H9 (cell line): ENCODE data around the gene EMC8. TPM values are rescaled to one million over a fixed set of nuclear protein-coding genes. Genes with fewer than 3 reads are reported as not detected.

Source experiments
- DNase-seq: peaks from one replicate; pipeline ENCODE4 v3.0.0-alpha.2; 2017
- H2AFZ ChIP-seq: one replicate; pipeline ENCODE4 v1.6.1; 2013; ENCODE audit warnings: mild to moderate bottlenecking, low read length, control low read depth, moderate library complexity
- H2AK5ac ChIP-seq: 2 replicates; pipeline ENCODE4 v1.6.1; 2013; ENCODE audit warnings: low read length, control low read depth, mixed read lengths; ENCODE audit not compliant: insufficient read length
- H2BK120ac ChIP-seq: one replicate; pipeline ENCODE4 v1.6.1; 2013; ENCODE audit warnings: low read depth, mild to moderate bottlenecking, low read length, control low read depth, inconsistent platforms; ENCODE audit not compliant: poor library complexity, severe bottlenecking
- H2BK12ac ChIP-seq: 2 replicates; pipeline ENCODE4 v1.6.1; 2013; ENCODE audit warnings: low read length, control low read depth, mixed read lengths, low read depth; ENCODE audit not compliant: insufficient read length
- H2BK15ac ChIP-seq: 2 replicates; pipeline ENCODE4 v1.6.1; 2013; ENCODE audit warnings: low read depth, low read length, control low read depth
- H2BK20ac ChIP-seq: one replicate; pipeline ENCODE4 v1.6.1; 2013; ENCODE audit warnings: low read depth, mild to moderate bottlenecking, low read length, control low read depth, inconsistent platforms; ENCODE audit not compliant: poor library complexity, severe bottlenecking
- H2BK5ac ChIP-seq: 2 replicates; pipeline ENCODE4 v1.6.1; 2013; ENCODE audit warnings: low read length, control low read depth, mixed read lengths; ENCODE audit not compliant: insufficient read length
- H3K14ac ChIP-seq: 2 replicates; pipeline ENCODE4 v1.6.1; 2013; ENCODE audit warnings: low read length, control low read depth; ENCODE audit not compliant: insufficient read depth
- H3K18ac ChIP-seq: 2 replicates; pipeline ENCODE4 v1.6.1; 2013; ENCODE audit warnings: low read depth, mild to moderate bottlenecking, mixed read lengths, low read length, control low read depth; ENCODE audit not compliant: insufficient read length
- H3K23ac ChIP-seq: 2 replicates; pipeline ENCODE4 v1.6.1; 2013; ENCODE audit warnings: low read length, control low read depth, mixed read lengths, low read depth; ENCODE audit not compliant: insufficient read length
- H3K23me2 ChIP-seq: 2 replicates; pipeline ENCODE4 v1.6.1; 2013; ENCODE audit warnings: low read depth, mild to moderate bottlenecking, mixed read lengths, low read length, control low read depth; ENCODE audit not compliant: insufficient read length, poor library complexity, severe bottlenecking
- H3K27ac ChIP-seq: 2 replicates; pipeline ENCODE4 v1.5.1; 2013; ENCODE audit warnings: low read length, control low read depth, mixed read lengths, low read depth; ENCODE audit not compliant: insufficient read length
- H3K27me3 ChIP-seq: 2 replicates; pipeline ENCODE4 v1.6.1; 2013; ENCODE audit warnings: low read length, control low read depth, inconsistent platforms; ENCODE audit not compliant: insufficient read depth
- H3K4ac ChIP-seq: 2 replicates; pipeline ENCODE4 v1.6.1; 2013; ENCODE audit warnings: low read depth, mild to moderate bottlenecking, control low read depth, inconsistent platforms, low read length, moderate library complexity
- H3K4me1 ChIP-seq: 2 replicates; pipeline ENCODE4 v1.6.1; 2013; ENCODE audit warnings: low read length, control low read depth, inconsistent platforms; ENCODE audit not compliant: insufficient read depth
- H3K4me2 ChIP-seq: 2 replicates; pipeline ENCODE4 v1.6.1; 2013; ENCODE audit warnings: low read length, control low read depth, mixed read lengths; ENCODE audit not compliant: insufficient read length, insufficient read depth
- H3K56ac ChIP-seq: 2 replicates; pipeline ENCODE4 v1.6.1; 2013; ENCODE audit warnings: low read depth, mild to moderate bottlenecking, mixed read lengths, low read length, control low read depth; ENCODE audit not compliant: insufficient read length
- H3K79me1 ChIP-seq: 2 replicates; pipeline ENCODE4 v1.6.1; 2013; ENCODE audit warnings: low read depth, mild to moderate bottlenecking, moderate library complexity, low read length, control low read depth, inconsistent platforms; ENCODE audit not compliant: insufficient read depth, poor library complexity, severe bottlenecking
- H3K79me2 ChIP-seq: 2 replicates; pipeline ENCODE4 v1.6.1; 2013; ENCODE audit warnings: low read length, control low read depth, inconsistent platforms; ENCODE audit not compliant: insufficient read depth
- H3K9ac ChIP-seq: 2 replicates; pipeline ENCODE4 v1.6.1; 2013; ENCODE audit warnings: low read length, control low read depth, mixed read lengths; ENCODE audit not compliant: insufficient read length; ENCODE audit errors: extremely low read depth
- H3K9me3 ChIP-seq: one replicate; pipeline ENCODE4 v1.6.1; 2013; ENCODE audit warnings: low read depth, low read length, inconsistent platforms; ENCODE audit not compliant: control insufficient read depth
- H3T11ph ChIP-seq: one replicate; pipeline ENCODE4 v1.6.1; 2013; ENCODE audit warnings: mild to moderate bottlenecking, low read length, control low read depth, inconsistent platforms
- H4K20me1 ChIP-seq: one replicate; pipeline ENCODE4 v1.6.1; 2013; ENCODE audit not compliant: control insufficient read depth, insufficient read length, insufficient read depth
- H4K5ac ChIP-seq: 2 replicates; pipeline ENCODE4 v1.6.1; 2013; ENCODE audit warnings: low read depth, mild to moderate bottlenecking, mixed read lengths, low read length, control low read depth; ENCODE audit not compliant: insufficient read length
- H4K8ac ChIP-seq: replicated peaks from 2 replicates; pipeline ENCODE4 v1.6.1; 2013; ENCODE audit warnings: low read length, control low read depth, mixed read lengths, low read depth; ENCODE audit not compliant: insufficient read length
- H4K91ac ChIP-seq: 2 replicates; pipeline ENCODE4 v1.6.1; 2013; ENCODE audit warnings: low read depth, mild to moderate bottlenecking, moderate library complexity, mixed read lengths, low read length, control low read depth; ENCODE audit not compliant: insufficient read length
- H3K27ac Mint-ChIP-seq, 3 experiments: 2 replicates in 2 of 3; 3 replicates in 1 of 3; pipeline ENCODE4 v1.8.0; 2020 to 2021; ENCODE audit warnings: mixed read lengths in 3 of 3, mild to moderate bottlenecking in 1 of 3, moderate library complexity in 1 of 3
- H3K27me3 Mint-ChIP-seq: 2 replicates; pipeline ENCODE4 v1.8.0; 2021; ENCODE audit warnings: low read depth, mild to moderate bottlenecking, moderate library complexity, mixed read lengths
- H3K36me3 Mint-ChIP-seq, 3 experiments: 2 replicates in 2 of 3; 3 replicates in 1 of 3; pipeline ENCODE4 v1.8.0; 2020 to 2021; ENCODE audit warnings: low read depth in 3 of 3, mixed read lengths in 3 of 3; ENCODE audit not compliant: insufficient read depth in 1 of 3
- H3K4me1 Mint-ChIP-seq, 2 experiments: 2 replicates each; pipeline ENCODE4 v1.8.0; 2020; ENCODE audit warnings: mixed read lengths in 2 of 2
- H3K4me3 Mint-ChIP-seq, 2 experiments: 2 replicates in 1 of 2; 3 replicates in 1 of 2; pipeline ENCODE4 v1.8.0; 2020 to 2021; ENCODE audit warnings: mild to moderate bottlenecking in 2 of 2, mixed read lengths in 2 of 2, moderate library complexity in 1 of 2
- H3K9me3 Mint-ChIP-seq, 2 experiments: 2 replicates in 1 of 2; 3 replicates in 1 of 2; pipeline ENCODE4 v1.8.0; 2020; ENCODE audit warnings: mild to moderate bottlenecking in 2 of 2, mixed read lengths in 2 of 2, moderate library complexity in 1 of 2
- WGBS: extraction: QIAGEN DNeasy Blood & Tissue Kit; methylation state at CpG from one replicate; pipeline ENCODE4 v1.1.7; 2013; ENCODE audit warnings: missing lambda C conversion rate, low lambda C conversion rate, mixed read lengths; ENCODE audit not compliant: insufficient read length; ENCODE audit errors: extremely low coverage; 5-methylcytosine and 5-hydroxymethylcytosine counted together
- total RNA-seq: library from RNA; stranded (reverse); gene quantifications from 2 replicates; pipeline ENCODE4 v1.2.1, GENCODE V29; 2021
- TF ChIP-seq, protein P1 (sequence below): fragments of 200-600 bp; sonication (generic); conservative IDR thresholded peaks from 3 replicates; pipeline ENCODE4 v1.8.0; 2021; ENCODE audit warnings: antibody characterized with exemption, mild to moderate bottlenecking

Gene EMC8
- total RNA-seq, 1 experiment from 2014 or later, result 52.3 TPM

DNA sequence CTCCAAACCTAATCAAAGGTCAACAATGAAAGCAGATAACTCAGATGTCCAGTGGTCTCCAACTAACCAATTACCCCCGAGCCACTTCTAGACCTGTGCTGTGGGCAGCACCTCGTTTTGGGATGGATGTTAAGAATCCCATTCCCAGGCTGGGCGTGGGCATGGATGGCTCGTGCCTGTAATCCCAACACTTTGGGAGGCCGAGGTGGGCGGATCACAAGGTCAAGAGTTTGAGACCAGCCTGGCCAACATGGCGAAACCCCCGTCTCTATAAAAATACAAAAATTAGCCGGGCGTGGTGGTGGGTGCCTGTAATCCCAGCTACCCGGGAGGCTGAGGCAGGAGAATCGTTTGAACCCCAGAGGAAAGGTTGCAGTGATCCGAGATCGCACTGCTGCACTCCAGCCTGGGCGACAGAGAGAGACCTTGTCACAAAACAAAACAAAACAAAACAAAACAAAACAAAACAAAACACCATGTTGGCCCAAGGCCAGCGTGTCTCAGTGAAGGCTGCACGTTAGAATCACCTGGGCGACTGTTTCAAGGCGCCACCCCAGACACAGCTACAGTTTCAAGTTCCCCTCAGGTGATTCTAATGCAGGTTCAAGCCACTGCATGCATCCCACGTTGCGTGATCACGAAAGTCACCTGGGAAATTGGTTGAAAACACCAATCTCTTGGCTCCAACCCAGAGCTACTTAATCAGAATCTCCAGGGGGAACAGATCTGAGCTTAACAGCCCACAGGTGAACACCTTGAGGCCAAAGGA lies 21.4 kb upstream of the EMC8 start:
- no peaks in the 10 kb centered on the region for H3K79me1 ChIP-seq
- H4K8ac ChIP-seq, result no peak overlapping the region
- H3K23ac ChIP-seq, result no peak overlapping the region
- no peaks in the 10 kb centered on the region for H3K23me2 ChIP-seq
- Mint-ChIP-seq H3K27ac (no peak overlapping the region), H3K27me3 (peaks cover 36% of the 10 kb centered on the region), H3K4me3 (no peak overlapping the region), H3K36me3 (no peaks in the 10 kb centered on the region), H3K9me3 (no peaks in the 10 kb centered on the region), H3K4me1 (peaks cover 3 to 4% of the 10 kb centered on the region in 2 experiments)
- no peak overlapping the region for H4K5ac ChIP-seq
- no peak overlapping the region for H2BK5ac ChIP-seq
- no peaks in the 10 kb centered on the region for H3K4me1 ChIP-seq
- H2BK20ac ChIP-seq, result no peak overlapping the region
- no peak overlapping the region for H3K9ac ChIP-seq
- H3K27me3 ChIP-seq, result no peaks in the 10 kb centered on the region
- H2BK15ac ChIP-seq, result no peak overlapping the region
- H3K56ac ChIP-seq, result no peak overlapping the region
- no peaks in the 10 kb centered on the region for H3K79me2 ChIP-seq
- no peaks in the 10 kb centered on the region for H4K20me1 ChIP-seq
- WGBS, result no CpG with 5 or more reads among the region's 22 CpGs
- H3K18ac ChIP-seq, result no peak overlapping the region
- H3K4ac ChIP-seq, result no peak overlapping the region
- H3K9me3 ChIP-seq, result no peaks in the 10 kb centered on the region
- no peak overlapping the region for H3K14ac ChIP-seq
- no peak overlapping the region for H3K27ac ChIP-seq
- no peak overlapping the region for H3T11ph ChIP-seq
- H4K91ac ChIP-seq, result no peak overlapping the region
- TF ChIP-seq, protein P1, sequence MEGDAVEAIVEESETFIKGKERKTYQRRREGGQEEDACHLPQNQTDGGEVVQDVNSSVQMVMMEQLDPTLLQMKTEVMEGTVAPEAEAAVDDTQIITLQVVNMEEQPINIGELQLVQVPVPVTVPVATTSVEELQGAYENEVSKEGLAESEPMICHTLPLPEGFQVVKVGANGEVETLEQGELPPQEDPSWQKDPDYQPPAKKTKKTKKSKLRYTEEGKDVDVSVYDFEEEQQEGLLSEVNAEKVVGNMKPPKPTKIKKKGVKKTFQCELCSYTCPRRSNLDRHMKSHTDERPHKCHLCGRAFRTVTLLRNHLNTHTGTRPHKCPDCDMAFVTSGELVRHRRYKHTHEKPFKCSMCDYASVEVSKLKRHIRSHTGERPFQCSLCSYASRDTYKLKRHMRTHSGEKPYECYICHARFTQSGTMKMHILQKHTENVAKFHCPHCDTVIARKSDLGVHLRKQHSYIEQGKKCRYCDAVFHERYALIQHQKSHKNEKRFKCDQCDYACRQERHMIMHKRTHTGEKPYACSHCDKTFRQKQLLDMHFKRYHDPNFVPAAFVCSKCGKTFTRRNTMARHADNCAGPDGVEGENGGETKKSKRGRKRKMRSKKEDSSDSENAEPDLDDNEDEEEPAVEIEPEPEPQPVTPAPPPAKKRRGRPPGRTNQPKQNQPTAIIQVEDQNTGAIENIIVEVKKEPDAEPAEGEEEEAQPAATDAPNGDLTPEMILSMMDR, result no peak
- H2BK120ac ChIP-seq, result no peak overlapping the region
- no peak for DNase-seq
- no peak overlapping the region for H2AK5ac ChIP-seq
- no peak overlapping the region for H3K4me2 ChIP-seq
- no peak overlapping the region for H2AFZ ChIP-seq
- no peak overlapping the region for H2BK12ac ChIP-seq
